GM19240 (cell line): ENCODE data around the gene SFSWAP.

Source experiments
- DNase-seq: peaks from one replicate; pipeline ENCODE4 v3.0.0; 2011; ENCODE audit warnings: low spot score; ENCODE audit not compliant: insufficient read length

SFSWAP gene

GRCh38 chr12:131833896-131834641 lies 123.2 kb downstream of the SFSWAP start:
- DNase-seq: no peak

DNA sequence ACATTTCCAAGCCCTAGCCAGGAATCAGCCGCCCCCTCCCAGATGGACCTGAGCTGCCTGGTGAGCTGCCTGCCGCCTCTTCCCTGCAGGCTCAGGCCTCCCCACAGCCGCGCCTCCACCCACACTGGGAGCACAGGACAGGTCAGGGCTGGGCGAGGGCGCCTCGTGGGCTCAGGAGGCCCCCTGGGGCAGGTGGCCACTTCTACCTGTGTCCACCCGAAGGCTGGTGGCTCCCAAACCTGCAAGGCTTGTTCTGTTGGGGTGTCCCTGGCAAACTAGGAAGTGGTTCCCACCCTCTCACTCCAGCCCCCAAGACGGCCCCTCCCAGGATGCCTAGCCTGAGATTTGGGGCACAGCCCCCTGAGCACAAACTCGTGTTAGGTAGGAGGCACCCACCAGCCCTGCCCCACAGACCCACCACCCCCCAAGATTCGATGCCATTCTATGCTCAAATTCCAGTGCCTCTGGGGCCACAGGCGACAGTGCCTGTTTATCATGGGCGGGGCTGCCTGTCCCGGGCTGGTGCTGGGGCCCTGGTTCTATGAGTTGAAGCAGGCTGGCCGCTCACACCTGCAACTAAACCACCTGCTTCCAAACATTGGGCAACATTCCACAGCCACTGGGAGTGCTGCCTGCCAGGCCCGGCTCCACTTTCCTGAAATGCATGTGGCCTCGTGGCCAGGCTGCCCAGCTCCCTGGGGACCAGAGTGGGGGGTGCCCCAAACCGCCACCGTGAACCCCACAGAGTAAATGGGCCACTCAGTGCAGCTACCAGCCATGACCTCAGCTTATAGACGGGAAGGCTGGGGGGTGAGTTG lies 124.1 kb downstream of the SFSWAP start:
- DNase-seq: no peak

- DNase-seq: no peak
Measured at GRCh38 chr12:131835616-131836171, 124.8 kb downstream of the SFSWAP start.

GRCh38 chr12:131836193-131836592 lies 125.3 kb downstream of the SFSWAP start:
- DNase-seq: no peak

DNA sequence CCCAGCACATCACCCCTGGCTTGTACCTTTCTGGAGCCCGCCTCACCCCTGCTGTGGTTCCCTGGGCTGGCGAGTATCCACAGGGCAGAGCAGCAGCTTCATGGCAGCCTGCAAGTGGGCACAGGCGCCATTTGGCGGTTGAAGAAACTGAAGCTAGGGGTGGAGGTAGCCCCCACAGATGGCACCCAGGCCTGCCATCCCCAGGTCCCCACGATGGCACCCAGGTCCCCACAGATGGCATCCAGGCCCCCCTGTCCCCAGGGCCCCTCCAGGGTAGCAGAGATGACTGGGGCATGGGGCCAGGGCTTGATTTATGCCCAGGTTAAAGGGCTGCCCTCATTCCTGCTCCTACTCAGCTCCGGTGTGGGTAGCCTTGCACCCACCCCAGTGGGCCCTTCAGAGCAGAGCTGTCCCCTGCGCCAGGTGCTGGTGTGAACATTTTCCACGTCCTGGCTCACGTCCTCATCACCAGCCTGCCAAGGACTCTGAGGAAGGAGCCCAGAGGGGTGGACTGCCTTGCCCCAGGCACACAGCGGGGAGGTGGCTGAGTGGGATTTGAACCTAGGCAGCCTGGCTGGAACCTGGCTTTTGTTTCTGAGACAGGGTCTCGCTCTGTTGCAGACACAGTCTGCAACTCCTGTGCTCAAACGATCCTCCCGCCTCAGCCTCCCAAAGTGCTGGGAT lies 126.0 kb downstream of the SFSWAP start:
- DNase-seq: no peak

GRCh38 chr12:131840643-131841416 lies 129.9 kb downstream of the SFSWAP start:
- DNase-seq: no peak

DNA sequence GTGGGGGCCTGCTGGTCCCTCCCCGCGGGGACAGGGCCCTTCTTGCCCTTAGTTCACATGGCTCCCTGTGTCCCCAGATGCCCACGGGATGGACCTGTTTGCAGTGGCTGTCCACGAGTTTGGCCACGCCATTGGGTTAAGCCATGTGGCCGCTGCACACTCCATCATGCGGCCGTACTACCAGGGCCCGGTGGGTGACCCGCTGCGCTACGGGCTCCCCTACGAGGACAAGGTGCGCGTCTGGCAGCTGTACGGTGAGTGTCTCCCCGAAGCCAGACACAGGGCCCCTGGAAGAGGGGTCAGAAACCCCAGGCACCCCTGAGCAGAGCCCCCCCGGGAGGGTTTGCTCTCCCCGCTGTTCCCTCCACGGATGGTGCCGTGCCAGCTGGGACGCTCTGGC lies 130.7 kb downstream of the SFSWAP start:
- DNase-seq: no peak

DNA sequence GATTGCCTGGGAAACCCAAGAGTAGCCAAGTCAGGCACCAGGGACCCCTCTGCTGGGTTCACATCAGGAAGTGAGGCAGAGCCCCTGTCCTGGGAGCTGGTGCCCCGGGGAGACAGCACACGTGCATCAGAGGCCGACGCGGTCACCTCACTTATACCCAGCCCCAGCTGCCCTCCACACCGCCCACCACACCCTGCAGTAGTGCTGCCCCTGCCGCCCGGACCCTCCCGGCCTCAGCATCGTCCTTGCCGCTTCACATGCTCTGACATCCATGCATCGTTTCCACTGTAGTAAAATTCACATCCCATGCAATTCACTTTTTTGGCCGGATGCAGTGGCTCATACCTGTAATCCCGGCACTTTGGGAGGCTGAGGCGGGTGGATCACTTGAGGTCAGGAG lies 131.3 kb downstream of the SFSWAP start:
- DNase-seq: no peak

DNA sequence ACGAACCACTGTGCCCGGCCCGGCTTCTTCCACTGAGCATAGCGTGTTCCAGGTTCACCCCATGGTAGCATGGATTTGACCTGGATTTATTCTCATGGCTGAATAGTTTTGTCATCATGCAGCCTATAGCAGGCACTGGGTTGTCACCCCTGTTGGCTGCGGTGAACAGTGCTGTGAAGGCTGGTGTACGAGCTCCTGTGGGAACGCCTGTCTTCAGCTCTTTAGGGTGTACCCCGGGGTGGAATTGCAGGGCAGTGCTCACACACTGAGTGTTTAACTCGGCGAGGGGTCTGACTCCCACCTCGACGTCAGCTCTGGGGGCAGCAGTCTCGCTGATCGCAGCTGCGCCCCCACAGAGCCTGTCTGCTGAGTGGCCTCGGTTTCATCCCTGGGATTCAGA lies 132.6 kb downstream of the SFSWAP start:
- DNase-seq: no peak

DNA sequence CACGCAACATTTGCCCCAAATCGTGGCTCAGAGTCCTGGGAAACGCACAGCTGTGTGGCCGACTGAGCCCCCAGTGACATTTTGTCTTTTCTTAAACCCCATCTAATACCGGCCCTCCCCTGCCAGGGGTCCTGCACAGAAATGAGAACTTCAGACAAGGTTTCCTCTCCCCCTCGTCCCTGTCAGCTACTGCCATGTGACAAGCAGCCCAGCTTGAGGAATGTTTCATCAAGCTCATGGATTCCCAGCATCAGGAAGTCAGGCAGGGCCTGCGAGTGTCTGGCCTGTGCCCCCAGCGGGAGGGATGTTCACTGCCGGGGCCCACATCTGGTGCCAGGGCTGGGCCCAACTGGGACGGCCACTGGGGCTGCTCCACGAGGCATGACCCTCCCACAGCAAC lies 133.2 kb downstream of the SFSWAP start:
- no peak for DNase-seq

DNA sequence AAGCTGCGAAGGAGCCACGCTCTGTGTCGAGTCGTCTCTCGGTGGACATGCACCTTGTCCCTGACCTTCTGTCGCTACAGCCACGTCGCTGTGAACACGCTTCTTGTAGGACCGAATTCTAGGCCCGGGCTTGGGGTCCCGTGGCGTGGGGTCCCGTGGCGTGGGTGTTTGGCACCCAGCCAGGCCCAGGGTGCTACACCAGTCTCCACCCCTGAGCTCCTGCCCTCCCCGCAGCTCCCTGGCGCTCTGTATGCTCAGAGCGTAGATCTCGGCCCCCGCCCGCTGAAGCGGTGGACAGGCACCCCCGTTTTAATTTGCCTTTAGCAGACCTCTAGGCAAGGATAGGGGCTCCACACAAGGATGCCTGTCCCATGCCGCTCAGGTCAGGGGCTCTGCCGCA lies 133.8 kb downstream of the SFSWAP start:
- DNase-seq: no peak

- DNase-seq: no peak
Measured at GRCh38 chr12:131845121-131845520, 134.2 kb downstream of the SFSWAP start.

- DNase-seq: no peak
Measured at GRCh38 chr12:131847456-131847855, 136.6 kb downstream of the SFSWAP start.

DNA sequence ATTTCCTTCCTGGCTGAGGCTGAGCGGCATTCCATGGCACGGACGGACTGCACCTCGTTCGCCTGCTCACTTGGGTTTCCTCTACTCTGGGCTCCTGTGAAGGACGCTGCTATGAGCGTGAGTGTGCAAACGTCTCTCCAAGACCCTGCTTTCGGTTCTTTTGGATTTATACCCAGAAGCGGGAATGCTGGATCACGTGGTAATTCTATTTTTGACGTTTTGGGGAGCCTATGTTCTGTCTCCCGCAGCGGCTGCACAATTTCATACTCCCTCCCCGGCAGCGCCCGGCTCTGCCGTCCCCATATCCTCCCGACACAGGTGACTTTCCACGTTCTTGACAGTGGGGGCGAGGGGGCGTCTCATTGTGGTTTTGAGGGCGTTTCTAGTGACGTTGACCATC lies 137.9 kb downstream of the SFSWAP start:
- DNase-seq: no peak
